ENCODE measurements around the gene HK3. TPM values are rescaled to one million over a fixed set of nuclear protein-coding genes. Genes with fewer than 3 reads are reported as not detected.

Gene HK3
- total RNA-seq, 1 experiment from 2014 or later = not detected

DNA sequence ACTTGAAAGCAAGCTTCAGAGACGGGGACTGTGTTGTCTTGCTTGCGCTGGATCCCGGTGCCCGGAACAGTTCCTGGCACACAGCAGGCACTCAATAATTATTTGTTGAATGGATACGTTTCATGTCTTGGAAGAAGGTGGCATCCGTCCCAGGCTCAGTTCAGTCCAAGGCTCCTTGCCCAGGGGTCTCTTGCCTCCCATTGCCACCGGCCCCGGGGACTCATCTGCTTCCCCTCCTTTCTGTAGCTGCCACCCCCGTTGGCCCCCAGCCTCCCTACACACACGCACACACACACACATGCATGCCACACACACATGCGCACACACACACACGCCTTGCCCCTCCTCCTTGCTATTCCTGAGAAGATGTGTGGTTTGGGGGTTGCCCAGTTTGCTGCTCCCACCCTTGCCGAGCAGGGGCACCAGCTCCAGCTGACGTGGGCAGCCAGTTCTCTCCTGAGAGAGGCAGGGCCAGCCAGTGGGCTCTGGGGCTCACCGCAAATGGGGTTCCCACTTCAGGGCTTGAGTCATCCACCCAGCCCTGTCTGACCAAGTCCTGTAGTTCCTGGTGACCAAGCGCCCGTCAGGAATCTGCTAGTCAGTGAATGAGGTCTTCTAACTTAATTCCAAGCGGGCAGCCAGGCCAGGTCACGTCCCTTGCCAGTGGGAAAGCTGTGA, 41.8 kb downstream of the HK3 start:
- Histone ChIP-seq H3K79me2 (ENCODE audit: low read length) (no peaks in the 10 kb centered on the region), H3F3A (ENCODE audit: low read length, unreplicated experiment) (no peaks in the 10 kb centered on the region), H3K4me2 (ENCODE audit: low read length) (no peak overlapping the region), H3K4me3 (ENCODE audit: low read length) (no peak overlapping the region), H2AFZ (ENCODE audit: low read length) (no peak overlapping the region), H3K9me3 (ENCODE audit: low read length) (no peaks in the 10 kb centered on the region), H3K9me2 (replicated peaks; ENCODE audit: low read length) (no peaks in the 10 kb centered on the region), H3K9ac (ENCODE audit: low read length) (no peak overlapping the region), H3K27ac (ENCODE audit: low read length) (no peak overlapping the region), H4K20me1 (ENCODE audit: low read length) (no peaks in the 10 kb centered on the region), H3K27me3 (ENCODE audit: low read length) (peaks cover 4% of the 10 kb centered on the region; the same call in 1 of the 2 replicates), H3K36me3 (ENCODE audit: low read depth, low read length) (no peaks in the 10 kb centered on the region), H3K4me1 (ENCODE audit: insufficient read depth, low read length) (no peaks in the 10 kb centered on the region)
- TF ChIP-seq EZH2 (IDR thresholded peaks at IDR 0.05; ENCODE audit: low read length, unreplicated experiment) (no peak), EZH2phosphoT487 (IDR thresholded peaks at IDR 0.05; ENCODE audit: borderline replicate concordance, low read length) (no peak)
- TF ChIP-seq, protein P1, sequence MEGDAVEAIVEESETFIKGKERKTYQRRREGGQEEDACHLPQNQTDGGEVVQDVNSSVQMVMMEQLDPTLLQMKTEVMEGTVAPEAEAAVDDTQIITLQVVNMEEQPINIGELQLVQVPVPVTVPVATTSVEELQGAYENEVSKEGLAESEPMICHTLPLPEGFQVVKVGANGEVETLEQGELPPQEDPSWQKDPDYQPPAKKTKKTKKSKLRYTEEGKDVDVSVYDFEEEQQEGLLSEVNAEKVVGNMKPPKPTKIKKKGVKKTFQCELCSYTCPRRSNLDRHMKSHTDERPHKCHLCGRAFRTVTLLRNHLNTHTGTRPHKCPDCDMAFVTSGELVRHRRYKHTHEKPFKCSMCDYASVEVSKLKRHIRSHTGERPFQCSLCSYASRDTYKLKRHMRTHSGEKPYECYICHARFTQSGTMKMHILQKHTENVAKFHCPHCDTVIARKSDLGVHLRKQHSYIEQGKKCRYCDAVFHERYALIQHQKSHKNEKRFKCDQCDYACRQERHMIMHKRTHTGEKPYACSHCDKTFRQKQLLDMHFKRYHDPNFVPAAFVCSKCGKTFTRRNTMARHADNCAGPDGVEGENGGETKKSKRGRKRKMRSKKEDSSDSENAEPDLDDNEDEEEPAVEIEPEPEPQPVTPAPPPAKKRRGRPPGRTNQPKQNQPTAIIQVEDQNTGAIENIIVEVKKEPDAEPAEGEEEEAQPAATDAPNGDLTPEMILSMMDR (conservative IDR thresholded peaks at IDR 0.05; ENCODE audit: low read depth, low read length) = no peak
- no peak for DNase-seq
- intact Hi-C loops (cut with micrococcal nuclease) = no loop called here
- ChIA-PET POLR2A (ENCODE audit: unreplicated experiment) (no interaction called here), CTCF (no interaction called here)
- no peak for ATAC-seq
- BruUV-seq (replicated peaks) = no TSS peak

DNA sequence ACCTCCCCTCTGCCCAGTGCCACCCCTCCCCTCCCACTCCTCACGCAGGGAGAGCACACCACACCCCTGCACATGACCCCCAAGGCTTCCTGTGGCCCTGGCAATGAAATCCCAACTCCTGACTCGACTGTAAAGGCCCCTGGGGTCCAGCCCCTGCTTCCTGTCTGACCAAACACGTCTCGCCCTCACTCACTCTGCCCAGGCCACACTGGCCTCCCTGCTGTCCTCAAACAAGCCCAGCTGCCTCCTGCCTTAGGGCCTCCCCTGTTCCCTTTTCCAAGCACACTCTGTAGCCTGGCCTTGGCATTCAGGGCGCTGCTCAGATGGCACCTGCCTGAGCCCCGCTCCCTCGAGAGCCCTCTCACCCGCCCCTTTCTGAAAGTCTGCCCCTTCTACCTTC, 42.4 kb downstream of the HK3 start:
- H3K36me3 ChIP-seq (ENCODE audit: low read depth, low read length) = no peaks in the 10 kb centered on the region
- BruUV-seq (replicated peaks) = no TSS peak
- no peaks in the 10 kb centered on the region for H3K4me1 ChIP-seq (ENCODE audit: insufficient read depth, low read length)
- H3K4me2 ChIP-seq (ENCODE audit: low read length) = no peak overlapping the region
- no peak overlapping the region for H3K4me3 ChIP-seq (ENCODE audit: low read length)
- H3K9me2 ChIP-seq (replicated peaks; ENCODE audit: low read length) = no peaks in the 10 kb centered on the region
- H3K79me2 ChIP-seq (ENCODE audit: low read length) = no peaks in the 10 kb centered on the region
- POLR2A ChIA-PET (ENCODE audit: unreplicated experiment) = no interaction called here
- TF ChIP-seq EZH2 (IDR thresholded peaks at IDR 0.05; ENCODE audit: low read length, unreplicated experiment) (no peak), EZH2phosphoT487 (IDR thresholded peaks at IDR 0.05; ENCODE audit: borderline replicate concordance, low read length) (no peak)
- TF ChIP-seq, protein P1 (conservative IDR thresholded peaks at IDR 0.05; ENCODE audit: low read depth, low read length) = no peak
- H3F3A ChIP-seq (ENCODE audit: low read length, unreplicated experiment) = no peaks in the 10 kb centered on the region
- no peak overlapping the region for H2AFZ ChIP-seq (ENCODE audit: low read length)
- H3K9me3 ChIP-seq (ENCODE audit: low read length) = no peaks in the 10 kb centered on the region
- no peaks in the 10 kb centered on the region for H4K20me1 ChIP-seq (ENCODE audit: low read length)
- ATAC-seq (no peak), DNase-seq (no peak)
- peaks cover 4% of the 10 kb centered on the region; the same call in 1 of the 2 replicates for H3K27me3 ChIP-seq (ENCODE audit: low read length)
- no peak overlapping the region for H3K27ac ChIP-seq (ENCODE audit: low read length)
- intact Hi-C loops (cut with micrococcal nuclease) = no loop called here
- CTCF ChIA-PET = no interaction called here
- no peak overlapping the region for H3K9ac ChIP-seq (ENCODE audit: low read length)

DNA sequence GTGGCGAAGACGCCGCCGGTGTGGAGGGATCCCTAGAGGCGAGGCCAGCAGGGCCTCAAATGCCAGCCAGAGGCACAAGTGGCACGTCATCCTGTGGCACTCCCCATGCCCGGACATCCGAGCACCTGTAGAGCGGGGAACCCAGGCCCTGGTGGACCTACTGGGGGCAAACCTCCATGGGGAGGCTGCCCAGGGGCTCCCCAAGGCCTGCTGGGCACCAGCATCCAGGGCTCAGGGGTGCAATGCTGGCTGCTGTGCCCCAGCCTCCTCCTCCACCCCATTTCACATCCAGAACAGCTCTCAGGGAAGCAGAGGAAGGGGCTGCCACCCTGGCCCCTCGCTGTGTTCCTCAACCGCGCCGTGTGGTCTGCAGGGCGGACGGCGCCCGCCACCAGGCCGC, 43.5 kb downstream of the HK3 start:
- H3K9me2 ChIP-seq (replicated peaks; ENCODE audit: low read length) = no peaks in the 10 kb centered on the region
- ChIA-PET POLR2A (ENCODE audit: unreplicated experiment) (no interaction called here), CTCF (no interaction called here)
- H3K9ac ChIP-seq (ENCODE audit: low read length) = no peak overlapping the region
- no peaks in the 10 kb centered on the region for H4K20me1 ChIP-seq (ENCODE audit: low read length)
- H3K79me2 ChIP-seq (ENCODE audit: low read length) = no peaks in the 10 kb centered on the region
- H2AFZ ChIP-seq (ENCODE audit: low read length) = no peak overlapping the region
- no peak overlapping the region for H3K4me2 ChIP-seq (ENCODE audit: low read length)
- no peak overlapping the region for H3K27ac ChIP-seq (ENCODE audit: low read length)
- DNase-seq = no peak
- no peaks in the 10 kb centered on the region for H3K4me1 ChIP-seq (ENCODE audit: insufficient read depth, low read length)
- H3K4me3 ChIP-seq (ENCODE audit: low read length) = no peak overlapping the region
- intact Hi-C loops (cut with micrococcal nuclease) = no loop called here
- no peak for TF ChIP-seq EZH2phosphoT487 (IDR thresholded peaks at IDR 0.05; ENCODE audit: borderline replicate concordance, low read length)
- TF ChIP-seq EZH2 (IDR thresholded peaks at IDR 0.05; ENCODE audit: low read length, unreplicated experiment) = no peak
- TF ChIP-seq, protein P1 (conservative IDR thresholded peaks at IDR 0.05; ENCODE audit: low read depth, low read length) = no peak
- H3K9me3 ChIP-seq (ENCODE audit: low read length) = no peaks in the 10 kb centered on the region
- H3F3A ChIP-seq (ENCODE audit: low read length, unreplicated experiment) = no peaks in the 10 kb centered on the region
- ATAC-seq = no peak
- no TSS peak for BruUV-seq (replicated peaks)
- H3K27me3 ChIP-seq (ENCODE audit: low read length) = peaks cover 4% of the 10 kb centered on the region; the same call in 1 of the 2 replicates
- H3K36me3 ChIP-seq (ENCODE audit: low read depth, low read length) = no peaks in the 10 kb centered on the region
